AG08395 (cell line): ENCODE data around the gene CENPT.

Experiments
- DNase-seq: peaks from one replicate; pipeline ENCODE4 v3.0.0; 2012; ENCODE audit warnings: mixed read lengths, low spot score

CENPT gene

DNA sequence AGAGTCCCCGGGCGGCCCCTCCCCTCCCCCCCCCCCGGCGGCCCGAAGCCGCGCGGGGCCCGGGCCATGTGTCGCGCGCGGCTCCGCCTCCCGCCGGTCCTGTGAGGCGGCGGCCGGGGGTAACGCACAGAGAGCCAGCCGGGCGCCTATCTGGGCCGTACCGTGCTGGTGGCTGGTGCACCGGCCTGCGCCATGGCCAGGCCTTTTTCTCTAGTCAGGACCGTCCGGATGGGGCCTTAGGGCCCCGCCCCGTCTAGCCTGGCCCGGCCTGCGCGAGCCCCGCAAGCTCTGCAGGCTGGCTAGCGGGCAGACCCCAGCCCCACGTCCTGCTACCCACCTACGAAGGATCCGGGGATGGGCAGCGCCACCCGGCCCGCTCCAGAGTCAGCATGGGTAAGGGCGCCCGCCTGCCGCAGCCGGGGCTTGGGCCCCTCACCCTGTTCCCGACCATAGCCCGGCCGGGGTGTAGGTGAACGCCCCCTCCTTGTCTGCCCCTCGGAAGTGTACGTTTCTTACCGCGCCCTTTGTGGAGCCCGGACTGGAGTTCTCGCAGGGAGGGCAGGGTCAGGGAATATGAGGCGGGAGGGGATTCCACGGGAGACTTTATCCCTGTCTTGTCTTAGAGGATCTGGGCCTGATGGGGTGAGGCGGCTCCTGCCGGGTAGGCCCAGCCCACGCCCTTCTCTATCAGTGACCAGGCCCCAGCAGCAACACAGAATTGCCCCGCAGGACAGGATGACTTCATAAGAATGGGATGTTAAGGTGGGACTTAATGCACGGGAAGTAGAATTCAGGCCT, at the start of gene CENPT:
CENPT (minus strand) TSS at position 630 of the 798 bp plus-strand sequence. CDS start 13,834 bp downstream, outside the sequence.
- DNase-seq: peak; percentile 58

GRCh38 chr16:67897231-67897630, 49.7 kb upstream of the CENPT start:
- peak; percentile 19 for DNase-seq

DNA sequence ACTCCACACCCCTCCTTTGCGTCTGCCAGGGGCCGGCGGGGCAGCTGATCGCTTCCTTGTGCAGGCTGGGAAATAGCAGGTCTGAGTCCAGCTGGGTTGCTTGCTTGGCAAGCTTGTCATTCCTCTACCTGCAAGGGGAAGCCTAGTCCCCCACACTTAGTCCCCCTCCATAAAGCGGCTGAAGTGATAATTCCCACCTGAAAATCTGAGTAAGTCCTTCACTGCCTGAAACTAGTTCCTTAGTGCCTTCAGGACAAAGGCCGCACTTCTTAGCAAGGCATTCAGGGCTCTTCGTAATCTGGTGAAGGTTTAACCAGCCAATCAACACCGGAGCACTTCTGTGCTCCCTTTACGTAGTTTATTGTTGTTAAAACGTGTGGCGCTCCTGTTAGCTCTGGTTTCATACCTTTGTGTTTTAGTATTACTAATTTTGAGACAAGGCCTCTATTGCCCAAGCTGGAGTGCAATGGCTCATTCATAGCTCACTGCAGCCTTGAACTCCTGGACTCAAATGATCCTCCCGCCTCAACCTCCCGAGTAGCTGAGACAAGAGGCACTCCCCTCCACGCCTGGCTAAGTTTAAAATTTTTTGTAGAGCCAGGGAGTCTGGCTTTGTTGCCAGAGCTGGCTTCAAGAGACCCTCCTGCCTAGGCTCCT, 46.4 kb upstream of the CENPT start:
- DNase-seq: peak; percentile 27

- DNase-seq: peak; percentile 100
Measured at GRCh38 chr16:67892899-67893742, 45.6 kb upstream of the CENPT start, which contains the start of gene PSKH1. Gene PSKH1, plus strand, starts transcription at chr16:67893254. Its CDS starts 15,496 bp downstream, at chr16:67908750.

- DNase-seq: no peak
Measured at GRCh38 chr16:67892375-67892774, 44.9 kb upstream of the CENPT start.

GRCh38 chr16:67888331-67888730, 40.8 kb upstream of the CENPT start:
- DNase-seq: no peak

GRCh38 chr16:67886387-67886786, 38.9 kb upstream of the CENPT start:
- no peak for DNase-seq

GRCh38 chr16:67885976-67886375, 38.5 kb upstream of the CENPT start:
- no peak for DNase-seq

DNA sequence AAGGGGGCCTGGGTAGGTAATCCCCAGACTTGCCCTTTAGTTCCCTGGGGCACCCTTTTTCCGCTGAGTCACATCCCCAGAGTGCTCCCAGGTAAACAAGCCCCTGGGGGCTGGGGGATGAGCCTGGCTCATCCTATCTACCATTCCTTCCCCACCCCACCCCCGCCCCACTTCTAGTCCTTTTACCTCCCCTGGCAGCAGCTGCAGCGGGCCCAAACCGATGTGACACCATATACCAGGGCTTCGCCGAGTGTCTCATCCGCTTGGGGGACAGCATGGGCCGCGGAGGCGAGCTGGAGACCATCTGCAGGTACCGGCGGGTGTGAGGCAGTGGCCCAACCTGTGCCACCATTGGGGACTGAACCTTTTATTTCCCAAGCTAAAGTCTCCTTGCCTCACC, 38.1 kb upstream of the CENPT start:
- DNase-seq: no peak

DNA sequence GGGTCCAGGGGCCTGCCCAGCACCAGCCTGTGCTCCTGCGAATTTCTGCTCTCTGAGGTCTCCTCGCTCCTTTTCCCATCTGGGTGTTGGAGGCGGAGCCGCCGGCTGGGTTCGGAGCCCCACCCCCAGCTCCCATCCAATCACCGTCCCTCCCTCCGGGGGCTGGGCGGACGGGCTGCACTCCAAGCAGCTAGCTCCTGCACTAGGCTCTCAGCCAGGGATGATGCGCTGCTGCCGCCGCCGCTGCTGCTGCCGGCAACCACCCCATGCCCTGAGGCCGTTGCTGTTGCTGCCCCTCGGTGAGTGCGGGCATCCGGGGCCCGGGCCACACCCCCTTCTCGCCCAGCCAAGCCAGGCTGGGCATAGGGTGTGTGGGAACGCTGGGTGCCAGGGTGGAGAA, 37.2 kb upstream of the CENPT start, which contains the start of gene NRN1L:
NRN1L (plus strand) TSS at position 202 of the 400 bp plus-strand sequence; CDS start at position 221, 19 bp downstream.
- peak; percentile 99 for DNase-seq

DNA sequence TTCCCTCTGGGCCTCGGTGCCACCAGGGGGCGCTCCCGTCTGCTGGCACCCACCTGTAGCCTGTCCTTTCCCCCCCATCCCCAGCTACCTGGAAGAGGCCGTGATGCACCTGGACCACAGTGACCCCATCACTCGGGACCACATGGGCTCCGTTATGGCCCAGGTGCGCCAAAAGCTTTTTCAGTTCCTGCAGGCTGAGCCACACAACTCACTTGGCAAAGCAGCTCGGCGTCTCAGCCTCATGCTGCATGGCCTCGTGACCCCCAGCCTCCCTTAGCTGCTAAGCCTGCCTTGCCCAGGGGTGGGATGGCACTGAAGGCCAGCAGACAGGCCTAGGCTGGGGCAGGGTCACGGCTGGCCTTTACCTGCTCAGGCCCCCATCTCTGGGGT, 36.4 kb upstream of the CENPT start:
- peak; percentile 70 for DNase-seq

DNA sequence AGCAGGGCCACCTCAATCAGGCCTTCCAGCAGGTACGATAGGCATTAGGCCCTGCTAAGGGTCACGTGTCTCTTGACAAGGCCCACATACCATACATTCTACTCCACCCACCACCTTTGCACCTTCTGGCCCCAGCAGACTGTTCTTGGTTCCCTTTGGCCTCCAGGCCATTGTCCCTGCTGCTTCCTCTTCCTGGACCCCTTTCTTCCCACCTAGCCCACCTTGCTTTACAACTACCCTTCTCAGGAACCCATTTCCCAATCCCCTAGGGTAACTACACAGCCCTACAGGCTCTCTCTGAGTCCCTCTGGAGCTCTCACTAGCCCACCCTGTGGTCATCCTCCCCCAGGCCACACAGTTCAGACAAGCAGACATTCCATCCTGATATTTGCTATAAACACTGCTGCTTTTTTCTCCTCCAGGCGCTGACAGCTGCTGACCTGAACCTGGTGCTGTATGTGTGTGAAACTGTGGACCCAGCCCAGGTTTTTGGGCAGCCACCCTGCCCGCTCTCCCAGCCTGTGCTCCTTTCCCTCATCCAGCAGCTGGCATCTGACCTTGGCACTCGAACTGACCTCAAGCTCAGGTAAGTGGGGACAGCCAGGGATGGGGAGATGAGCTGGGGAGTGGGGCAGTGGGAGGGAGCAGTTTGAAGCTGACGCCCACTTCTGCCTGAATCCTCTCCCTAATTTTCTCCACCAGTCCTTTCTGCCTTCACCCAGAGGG, 35.8 kb upstream of the CENPT start:
- no peak for DNase-seq

DNA sequence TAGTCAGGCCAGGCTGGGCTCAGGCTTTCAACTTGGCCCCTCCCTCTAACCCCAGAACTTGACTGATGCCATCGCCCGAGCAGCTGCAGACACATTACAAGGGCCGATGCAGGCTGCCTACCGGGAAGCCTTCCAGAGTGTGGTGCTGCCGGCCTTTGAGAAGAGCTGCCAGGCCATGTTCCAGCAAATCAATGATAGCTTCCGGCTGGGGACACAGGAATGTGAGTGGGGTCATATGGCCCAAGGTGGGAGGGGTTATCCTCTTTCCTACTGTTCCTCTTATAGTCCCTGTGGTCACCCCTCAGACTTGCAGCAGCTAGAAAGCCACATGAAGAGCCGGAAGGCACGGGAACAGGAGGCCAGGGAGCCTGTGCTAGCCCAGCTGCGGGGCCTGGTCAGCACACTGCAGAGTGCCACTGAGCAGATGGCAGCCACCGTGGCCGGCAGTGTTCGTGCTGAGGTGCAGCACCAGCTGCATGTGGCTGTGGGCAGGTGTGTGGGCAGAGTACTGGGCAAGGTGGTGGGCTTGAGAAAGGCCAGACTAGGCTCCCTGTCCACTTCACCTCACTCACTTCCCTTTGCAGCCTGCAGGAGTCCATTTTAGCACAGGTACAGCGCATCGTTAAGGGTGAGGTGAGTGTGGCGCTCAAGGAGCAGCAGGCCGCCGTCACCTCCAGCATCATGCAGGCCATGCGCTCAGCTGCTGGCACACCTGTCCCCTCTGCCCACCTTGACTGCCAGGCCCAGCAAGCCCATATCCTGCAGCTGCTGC, 35.1 kb upstream of the CENPT start:
- DNase-seq: no peak

DNA sequence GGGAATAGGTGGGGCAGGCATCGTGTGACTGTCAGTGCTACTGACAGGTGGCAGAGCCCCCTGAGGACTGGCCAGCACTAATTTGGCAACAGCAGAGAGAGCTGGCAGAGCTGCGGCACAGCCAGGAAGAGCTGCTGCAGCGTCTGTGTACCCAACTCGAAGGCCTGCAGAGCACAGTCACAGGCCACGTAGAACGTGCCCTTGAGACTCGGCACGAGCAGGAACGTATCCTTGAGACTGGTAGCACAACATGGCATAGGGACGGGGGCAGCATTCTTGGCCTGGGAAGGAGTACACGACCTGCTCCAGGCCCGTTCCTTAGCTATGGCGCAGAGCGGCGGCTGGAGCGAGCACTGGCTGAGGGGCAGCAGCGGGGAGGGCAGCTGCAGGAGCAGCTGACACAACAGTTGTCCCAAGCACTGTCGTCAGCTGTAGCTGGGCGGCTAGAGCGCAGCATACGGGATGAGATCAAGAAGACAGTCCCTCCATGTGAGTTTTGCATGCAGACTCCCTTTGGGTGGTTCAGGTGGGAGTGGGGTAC, 34.2 kb upstream of the CENPT start:
- no peak for DNase-seq

- DNase-seq: no peak
Measured at GRCh38 chr16:67880584-67880983, 33.1 kb upstream of the CENPT start.

DNA sequence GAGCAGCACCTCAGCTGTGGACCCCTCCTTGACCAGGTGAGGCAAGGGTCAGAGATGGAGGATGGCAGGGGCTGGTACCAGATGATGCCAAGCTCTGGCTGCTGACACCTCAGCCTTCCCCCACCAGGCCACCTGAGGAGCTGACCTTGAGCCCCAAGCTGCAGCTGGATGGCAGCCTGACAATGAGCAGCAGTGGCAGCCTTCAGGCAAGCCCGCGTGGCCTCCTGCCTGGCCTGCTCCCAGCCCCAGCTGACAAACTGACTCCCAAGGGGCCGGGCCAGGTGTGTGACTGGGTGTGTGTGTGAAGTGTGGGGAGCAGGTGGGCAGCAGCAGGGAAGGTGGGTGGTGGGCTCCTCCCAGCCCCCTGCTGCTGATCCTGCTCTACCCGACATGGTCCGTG, 32.4 kb upstream of the CENPT start:
- no peak for DNase-seq

- DNase-seq: no peak
Measured at GRCh38 chr16:67879462-67879861, 32.0 kb upstream of the CENPT start.

DNA sequence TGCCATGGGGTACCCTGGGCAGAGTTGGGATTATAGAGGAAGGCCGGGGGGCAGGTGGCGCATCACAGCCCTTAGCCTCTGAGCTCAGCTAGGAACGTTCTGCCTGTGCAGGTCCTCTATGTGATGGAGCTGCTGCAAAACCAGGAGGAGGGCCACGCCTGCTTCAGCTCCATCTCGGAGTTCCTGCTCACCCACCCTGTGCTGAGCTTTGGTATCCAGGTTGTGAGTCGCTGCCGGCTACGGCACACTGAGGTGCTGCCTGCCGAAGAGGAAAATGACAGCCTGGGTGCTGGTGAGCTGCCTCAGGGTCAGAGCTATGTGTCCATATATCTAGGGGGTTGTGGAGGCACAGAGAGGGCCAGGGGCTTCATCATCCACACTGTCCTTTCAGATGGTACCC, 31.4 kb upstream of the CENPT start:
- no peak for DNase-seq

DNA sequence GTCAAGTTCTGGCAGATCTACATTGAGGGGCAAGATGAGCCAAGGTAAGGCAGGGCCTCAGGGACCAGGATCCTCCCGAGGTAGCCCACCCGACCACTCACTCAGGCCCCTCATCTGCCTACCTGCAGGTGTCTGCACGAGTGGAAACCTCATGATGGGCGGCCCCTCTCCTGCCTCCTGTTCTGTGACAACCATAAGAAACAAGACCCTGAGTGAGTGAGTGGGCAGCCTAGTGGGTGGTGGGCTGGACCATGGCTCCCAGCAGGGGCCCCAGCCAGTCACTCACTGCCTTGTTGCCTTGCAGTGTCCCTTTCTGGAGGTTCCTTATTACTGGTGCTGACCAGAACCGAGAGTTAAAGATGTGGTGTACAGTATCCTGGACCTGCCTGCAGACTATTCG, 30.7 kb upstream of the CENPT start:
- DNase-seq: no peak

GRCh38 chr16:67877064-67877463, 29.6 kb upstream of the CENPT start:
- DNase-seq: no peak

DNA sequence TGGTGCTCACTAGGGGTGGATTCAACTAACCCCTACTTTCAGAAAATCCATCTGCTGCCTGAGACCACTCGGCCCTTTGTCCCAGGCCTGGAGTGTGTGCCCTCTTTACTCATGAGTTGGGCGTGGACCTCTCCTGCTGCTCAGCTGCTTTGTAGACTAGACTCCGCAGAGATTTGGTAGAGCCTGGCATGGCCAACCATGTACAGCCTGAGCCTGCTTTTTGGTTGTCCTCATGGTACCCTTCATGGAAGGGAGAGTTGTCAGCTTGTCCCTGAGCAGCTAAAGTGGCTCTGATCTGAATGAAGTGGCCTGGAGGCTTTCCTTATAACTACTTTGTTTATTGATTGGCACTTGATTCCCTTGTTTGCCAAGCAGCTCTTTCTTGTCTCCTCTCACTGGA, 26.9 kb upstream of the CENPT start:
- no peak for DNase-seq
